NAMALWA (cell line): ENCODE data around the gene GPR142.

Experiments used
- DNase-seq: peaks from one replicate; pipeline ENCODE4 v3.0.0-alpha.2; 2015; ENCODE audit warnings: low spot score

Gene GPR142, protein sequence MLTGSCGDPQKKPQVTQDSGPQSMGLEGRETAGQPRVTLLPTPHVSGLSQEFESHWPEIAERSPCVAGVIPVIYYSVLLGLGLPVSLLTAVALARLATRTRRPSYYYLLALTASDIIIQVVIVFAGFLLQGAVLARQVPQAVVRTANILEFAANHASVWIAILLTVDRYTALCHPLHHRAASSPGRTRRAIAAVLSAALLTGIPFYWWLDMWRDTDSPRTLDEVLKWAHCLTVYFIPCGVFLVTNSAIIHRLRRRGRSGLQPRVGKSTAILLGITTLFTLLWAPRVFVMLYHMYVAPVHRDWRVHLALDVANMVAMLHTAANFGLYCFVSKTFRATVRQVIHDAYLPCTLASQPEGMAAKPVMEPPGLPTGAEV

GRCh38 chr17:74367206-74367605 lies at the start of gene GPR142:
Gene GPR142 (plus strand): TSS chr17:74367506. CDS start chr17:74369541, 2,035 bp downstream.
- DNase-seq = no peak

DNA sequence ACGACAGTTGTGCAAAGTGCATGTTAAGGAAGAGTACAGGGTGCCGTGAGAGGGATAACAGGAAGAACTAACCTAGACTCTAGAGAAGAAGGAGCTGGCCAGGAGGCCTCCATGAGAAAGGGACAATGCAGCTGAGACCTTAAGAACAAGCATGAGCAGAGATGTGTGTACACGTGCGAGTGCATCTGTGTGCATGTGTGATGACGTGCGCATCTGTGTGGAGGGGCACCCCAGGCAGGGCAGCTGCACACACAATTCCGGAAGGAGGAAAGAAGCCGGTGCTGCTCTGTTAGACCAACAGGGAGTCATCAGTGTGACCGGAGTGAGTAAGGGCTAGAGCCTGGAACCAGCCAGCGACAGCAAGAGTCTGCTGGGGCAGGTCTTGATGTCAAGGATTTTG lies 48.9 kb upstream of the GPR142 start:
- no peak for DNase-seq

- DNase-seq = no peak
Observed at GRCh38 chr17:74324521-74324920, 42.8 kb upstream of the GPR142 start.

DNA sequence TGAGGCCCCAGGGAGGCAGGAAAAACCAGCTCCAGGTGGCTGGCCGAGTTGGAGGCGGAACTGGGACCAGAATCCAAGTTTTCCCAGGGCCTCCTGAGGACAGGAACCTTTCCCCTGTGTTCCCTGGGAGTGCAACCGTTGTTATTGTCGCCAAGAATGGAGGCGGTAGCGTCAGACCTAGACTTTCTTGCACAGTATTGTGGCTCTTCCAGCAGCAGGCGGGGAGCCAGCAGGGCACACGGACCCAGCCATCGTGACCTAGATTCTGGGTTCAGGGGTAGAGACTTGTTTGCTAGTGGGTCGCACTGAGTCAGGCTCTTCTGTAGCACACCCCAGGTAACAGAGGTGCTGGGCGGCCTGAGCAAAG lies 41.9 kb upstream of the GPR142 start:
- no peak for DNase-seq

- DNase-seq = no peak
Observed at GRCh38 chr17:74325743-74326379, 41.4 kb upstream of the GPR142 start, which contains the start of gene KIF19. Gene KIF19 (plus strand): TSS chr17:74326226. CDS start chr17:74326350, 124 bp downstream.

DNA sequence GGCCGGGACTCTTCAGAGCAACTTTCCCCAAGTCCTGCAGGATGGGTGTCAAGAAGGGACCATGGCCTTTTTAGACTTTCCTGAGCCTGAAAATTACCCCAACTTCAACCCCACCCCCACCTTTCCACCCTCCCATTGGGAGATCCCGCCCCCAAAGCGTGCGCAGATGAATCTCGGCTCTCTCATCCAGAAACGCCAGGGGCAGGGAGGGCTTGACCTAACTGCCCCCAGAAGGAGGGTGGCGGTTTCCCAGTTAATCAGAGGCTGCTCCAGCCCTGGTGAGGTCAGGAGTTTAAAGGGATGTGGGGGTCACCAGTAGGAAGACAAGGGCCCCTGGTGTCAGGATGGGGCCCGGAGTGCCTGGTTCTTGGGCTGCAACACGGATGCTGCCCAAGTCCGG lies 40.8 kb upstream of the GPR142 start:
- no peak for DNase-seq

- DNase-seq = no peak
Observed at GRCh38 chr17:74328487-74328886, 38.8 kb upstream of the GPR142 start.

- no peak for DNase-seq
Observed at GRCh38 chr17:74329378-74329777, 37.9 kb upstream of the GPR142 start.

DNA sequence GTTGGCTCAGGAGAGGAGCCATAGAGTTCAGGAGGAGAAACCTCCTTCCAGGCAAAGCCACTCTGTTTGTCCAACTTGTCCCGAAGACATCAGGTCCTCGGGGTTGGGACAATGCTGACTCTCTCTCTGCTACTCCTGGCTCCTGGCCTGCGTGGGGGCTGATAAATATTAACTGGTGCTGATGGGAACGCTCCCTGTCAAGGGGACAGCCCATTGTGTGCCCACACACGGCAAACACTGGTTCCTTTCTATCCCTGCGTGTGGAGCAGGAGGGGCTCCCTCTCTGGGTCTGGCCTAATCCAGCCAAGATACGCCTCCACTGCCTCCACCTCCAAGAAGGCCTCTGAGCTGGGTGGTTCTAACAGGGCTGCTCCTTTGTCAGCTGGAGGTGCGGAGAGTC lies 36.9 kb upstream of the GPR142 start:
- no peak for DNase-seq

GRCh38 chr17:74332017-74332650 lies 35.2 kb upstream of the GPR142 start:
- DNase-seq = no peak

DNA sequence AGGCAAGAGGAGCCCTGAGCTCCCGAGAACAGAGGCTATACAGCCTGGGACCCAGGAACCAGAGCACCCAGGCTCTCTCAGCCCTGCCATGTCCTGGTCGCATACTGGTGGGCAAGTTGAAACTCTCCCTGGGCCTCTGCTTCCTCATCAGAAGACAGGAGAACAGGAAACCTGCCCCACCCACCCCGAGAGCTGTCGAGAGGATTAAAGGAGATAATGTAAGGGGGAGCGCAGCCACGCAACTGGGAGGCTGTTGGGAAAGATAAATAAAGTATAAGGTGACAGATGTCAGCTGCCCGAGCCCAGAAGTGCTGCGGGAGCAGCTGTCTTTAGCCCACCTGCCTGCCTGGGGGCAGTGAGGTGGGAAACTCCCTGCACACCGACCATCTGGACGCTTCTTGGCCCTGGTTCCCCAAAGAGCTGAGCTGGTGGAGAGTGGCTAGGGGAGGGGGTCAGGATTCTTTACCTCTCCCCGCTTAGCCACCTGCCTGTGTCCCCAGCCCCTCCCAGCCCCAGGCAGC lies 34.5 kb upstream of the GPR142 start:
- peak; percentile 31 for DNase-seq

DNA sequence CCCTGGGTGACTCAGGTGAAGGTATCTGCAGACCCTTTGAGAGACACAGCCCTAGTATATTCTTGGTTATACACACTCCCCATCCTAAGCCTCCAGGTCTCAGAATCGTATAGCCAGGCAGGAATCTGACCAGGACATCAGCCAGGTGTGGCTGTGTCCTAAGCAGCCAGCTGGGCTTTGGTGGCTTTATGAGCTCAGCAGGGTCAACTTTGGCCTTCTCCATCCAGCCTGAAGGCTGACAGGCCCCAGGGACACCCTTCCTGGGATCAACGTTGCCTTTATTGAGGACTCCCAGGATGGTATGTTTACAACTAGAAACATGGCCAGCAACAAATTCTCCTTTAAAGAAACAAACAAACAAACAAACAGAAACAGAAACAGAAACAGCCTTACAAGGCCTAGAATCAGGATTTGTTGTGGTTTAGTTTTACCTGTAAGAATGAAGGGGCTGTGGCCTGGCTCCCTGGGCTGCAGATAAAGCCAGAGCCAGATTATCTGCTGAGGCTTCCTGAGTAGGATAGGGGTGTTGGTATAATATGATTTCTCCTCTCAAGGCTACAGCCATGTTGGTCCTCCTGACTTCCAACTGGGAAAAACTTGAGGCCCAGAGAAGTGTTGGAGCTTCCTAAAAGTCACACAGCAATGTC lies 32.8 kb upstream of the GPR142 start:
- no peak for DNase-seq

GRCh38 chr17:74335529-74336062 lies 31.7 kb upstream of the GPR142 start:
- no peak for DNase-seq

DNA sequence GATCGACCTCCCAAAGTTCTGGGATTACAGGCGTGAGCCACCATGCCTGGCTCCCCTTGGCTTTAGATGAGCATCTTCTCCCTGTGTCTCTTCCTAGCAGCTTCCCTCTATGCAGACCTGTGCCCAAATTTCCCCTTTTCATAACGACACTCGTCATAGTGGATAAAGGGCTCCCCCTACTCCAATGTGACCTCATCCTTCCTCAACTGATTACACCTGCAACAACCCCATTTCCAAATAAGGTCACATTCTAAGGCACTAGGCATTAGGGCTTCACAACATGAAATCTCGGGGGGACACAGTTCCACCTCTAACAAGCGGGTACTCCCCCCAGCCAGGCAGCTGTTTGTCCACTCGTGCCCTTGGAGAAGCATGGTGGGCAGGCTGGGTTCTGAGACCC lies 31.0 kb upstream of the GPR142 start:
- no peak for DNase-seq

DNA sequence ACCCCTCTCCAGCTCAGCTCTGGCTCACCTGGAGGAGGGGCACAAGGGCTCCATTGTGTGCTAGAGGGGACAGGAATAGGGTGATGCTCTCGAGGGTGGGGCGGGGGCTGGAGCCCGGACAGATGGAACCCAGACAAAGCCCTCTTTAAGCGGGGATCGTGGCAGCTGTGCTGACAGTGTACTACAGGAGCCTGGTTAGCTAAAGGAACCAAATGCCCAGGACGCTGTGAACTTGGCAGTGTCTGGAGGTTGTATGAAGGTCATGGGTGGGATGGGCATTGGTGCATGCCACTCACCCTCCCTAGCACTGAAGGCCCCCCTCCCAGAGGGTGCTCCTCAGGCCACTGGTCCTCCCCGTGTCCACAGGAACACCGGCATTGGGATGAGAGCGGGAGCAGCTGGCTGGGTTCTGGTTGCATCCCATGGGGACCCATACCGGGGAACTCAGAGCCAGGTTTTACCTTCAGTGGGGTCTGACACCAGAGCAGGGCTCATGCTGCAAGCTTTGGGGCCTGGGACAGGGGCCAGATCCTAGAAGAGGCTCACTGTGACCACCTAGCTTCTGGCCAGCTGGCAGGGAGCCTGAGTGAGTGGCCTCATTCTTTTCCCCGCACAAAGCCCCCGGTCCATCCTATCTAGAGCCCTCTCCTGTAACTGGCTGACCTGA lies 29.3 kb upstream of the GPR142 start:
- DNase-seq = no peak

- no peak for DNase-seq
Observed at GRCh38 chr17:74339537-74340195, 27.6 kb upstream of the GPR142 start.

DNA sequence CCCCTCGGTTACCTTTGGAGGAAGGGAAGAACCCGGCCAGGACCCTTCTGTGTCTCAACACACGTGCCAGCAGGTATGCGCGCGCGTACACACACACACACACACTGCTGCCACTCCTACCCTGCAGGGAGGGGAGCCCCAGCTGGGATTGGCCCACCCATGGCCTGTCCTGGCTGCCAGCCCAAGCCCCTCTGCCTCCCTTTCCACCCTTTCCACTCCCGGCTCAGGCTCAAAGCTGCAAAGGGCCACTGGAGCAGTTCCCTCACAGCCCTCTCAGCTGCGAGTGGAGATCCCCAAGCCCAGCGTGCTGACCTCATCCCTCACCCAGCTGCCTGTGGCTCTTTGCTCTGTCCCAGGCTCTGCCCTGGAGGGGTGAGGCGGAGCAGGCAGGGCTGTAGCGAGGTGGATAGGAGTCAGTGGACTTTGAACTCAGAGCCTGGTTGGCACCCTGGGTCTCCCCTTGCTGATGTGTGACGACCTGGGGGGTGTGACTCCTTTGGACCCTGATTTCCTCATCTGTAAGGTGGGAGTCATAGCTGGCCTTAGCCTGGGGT lies 26.8 kb upstream of the GPR142 start:
- no peak for DNase-seq

- DNase-seq = no peak
Observed at GRCh38 chr17:74342224-74342623, 25.1 kb upstream of the GPR142 start.

DNA sequence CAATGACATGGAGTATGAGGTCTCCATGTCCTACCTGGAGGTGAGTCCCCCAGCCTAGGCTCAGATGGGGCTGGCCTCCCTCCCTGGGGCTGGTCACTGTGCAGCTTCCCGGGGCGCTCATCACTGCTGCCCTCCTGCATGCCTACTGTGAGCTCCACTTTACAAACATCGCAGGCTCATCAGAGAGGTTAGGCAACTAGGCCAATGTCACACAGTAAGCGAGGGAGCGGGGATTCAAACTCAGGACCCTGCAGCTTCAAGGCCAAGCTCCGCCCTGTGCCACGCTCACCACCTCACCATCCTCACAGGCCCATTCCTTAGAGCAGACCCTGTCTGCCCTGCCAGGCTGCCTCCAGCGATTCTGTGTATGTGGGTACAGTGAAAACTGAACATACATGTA lies 24.2 kb upstream of the GPR142 start:
- no peak for DNase-seq

- DNase-seq = no peak
Observed at GRCh38 chr17:74343526-74344284, 23.6 kb upstream of the GPR142 start.
